GM18526 (cell line): Measurements from ENCODE around the gene TOGARAM2.

ENCODE experiments used
- POLR2A ChIP-seq: IDR thresholded peaks from 3 replicates; pipeline ENCODE4 v1.6.1; 2011; ENCODE audit not compliant: insufficient read length; ENCODE audit errors: extremely low read depth

Gene TOGARAM2

DNA sequence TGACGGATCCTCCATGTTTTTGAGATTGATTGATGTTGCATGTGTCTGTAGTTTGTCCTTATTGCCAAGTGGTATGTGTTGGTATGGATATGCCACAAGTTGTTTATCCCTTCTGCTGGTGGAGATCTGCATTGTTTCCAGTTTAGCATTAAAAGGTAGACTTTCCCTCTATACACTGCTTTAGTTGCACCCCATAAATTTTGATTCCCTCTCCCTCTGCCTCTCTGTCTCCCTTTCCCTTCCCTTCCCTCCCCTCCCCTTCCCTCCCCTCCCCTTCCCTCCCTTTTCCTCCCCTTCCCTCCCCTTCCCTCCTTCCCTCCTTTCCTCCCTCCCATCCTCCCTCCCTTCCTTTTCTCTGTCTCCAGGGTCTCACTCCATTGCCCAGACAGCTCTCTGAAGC, 18.6 kb upstream of the TOGARAM2 start:
- no peak for TF ChIP-seq POLR2A

GRCh38 chr2:28970464-28971160, 10.5 kb upstream of the TOGARAM2 start:
- TF ChIP-seq POLR2A = no peak

DNA sequence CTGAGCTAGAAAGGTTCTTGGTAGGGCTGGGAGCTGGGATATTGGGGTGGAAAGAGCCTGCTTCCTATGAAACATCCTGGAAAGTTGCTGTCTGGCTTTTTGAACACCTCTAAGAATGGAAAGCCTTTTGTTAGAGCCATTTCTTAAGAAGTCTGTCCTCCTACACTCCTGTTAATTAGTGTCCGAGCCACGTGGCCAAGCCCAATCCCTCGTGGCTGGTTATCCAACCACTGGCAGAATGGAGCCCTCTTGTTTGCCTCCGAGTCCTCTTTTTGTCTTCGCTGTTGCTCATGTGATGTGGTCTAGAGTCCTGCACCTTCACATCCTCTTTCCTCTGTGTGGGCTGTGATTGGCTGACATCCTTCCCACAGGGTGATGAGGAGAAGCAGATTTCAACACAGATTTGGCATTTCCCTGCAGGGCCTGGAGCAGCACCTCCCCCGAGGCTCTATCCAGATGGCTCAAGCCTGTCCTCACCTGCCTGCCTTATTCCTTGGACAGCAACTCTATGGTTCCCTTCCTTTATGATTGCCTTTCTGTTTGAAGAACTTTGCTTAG, 8.2 kb upstream of the TOGARAM2 start:
- TF ChIP-seq POLR2A = no peak

- TF ChIP-seq POLR2A = no peak
These were observed 6.8 kb upstream of the TOGARAM2 start for GRCh38 chr2:28974252-28974651.

DNA sequence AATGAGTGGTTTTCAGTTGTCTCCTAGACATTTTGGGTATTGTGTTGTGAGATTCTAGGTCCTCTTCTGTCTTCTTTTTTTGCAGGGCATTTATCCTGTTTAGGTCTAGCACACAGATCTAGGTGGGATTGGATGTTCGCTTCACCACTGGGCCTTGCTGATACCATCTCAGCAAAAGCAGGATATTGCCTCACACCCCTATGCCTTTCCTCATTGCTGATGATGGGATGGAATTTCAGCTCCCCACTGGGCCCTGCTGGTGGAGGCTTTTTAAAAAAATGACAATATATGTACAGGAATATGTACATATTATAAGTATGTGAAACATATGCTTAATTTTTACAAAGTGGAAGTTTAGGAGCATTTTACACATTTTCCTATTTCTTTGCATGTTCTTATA, 5.4 kb upstream of the TOGARAM2 start:
- no peak for TF ChIP-seq POLR2A

DNA sequence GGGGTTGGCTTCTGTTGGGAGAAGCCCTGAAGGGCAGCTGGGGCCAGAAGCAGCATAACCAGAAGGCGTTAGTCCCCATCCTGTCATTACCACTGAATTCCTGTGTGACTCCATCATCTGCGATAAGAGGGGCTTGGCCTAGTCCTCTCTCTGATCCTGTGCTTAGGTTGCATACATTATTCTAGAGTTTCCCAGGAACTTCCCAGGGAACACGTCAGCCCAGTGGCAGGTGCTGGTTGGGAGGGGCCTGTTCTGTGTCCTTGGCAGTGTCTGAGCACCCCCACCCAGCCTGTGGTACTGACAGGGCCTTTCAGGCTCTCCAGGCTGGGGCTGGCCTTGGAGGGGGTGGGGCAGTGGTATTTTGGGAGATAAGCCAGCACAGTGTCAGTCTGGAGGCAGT, 4.5 kb upstream of the TOGARAM2 start:
- no peak for TF ChIP-seq POLR2A

- no peak for TF ChIP-seq POLR2A
These were observed 3.8 kb upstream of the TOGARAM2 start for GRCh38 chr2:28977176-28977875.

DNA sequence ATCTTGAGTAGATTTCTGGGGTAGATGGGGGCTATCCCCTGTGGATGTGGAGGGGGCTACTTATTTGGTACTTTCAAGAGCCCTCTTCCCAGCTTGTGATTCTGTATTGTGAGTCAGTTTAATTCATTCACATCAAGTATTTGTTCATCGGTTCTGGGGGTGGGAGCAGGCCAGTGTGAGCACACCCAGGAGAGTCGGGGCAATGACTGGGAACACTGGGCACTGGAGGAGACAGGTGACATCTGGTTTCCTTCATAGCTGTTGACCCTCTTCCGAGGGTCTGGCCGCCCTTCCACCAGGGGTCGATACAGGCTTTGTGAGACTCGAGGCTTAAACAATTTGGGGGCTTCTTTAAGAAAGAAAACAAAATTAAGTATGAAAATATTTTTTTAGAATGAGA, 2.5 kb upstream of the TOGARAM2 start:
- TF ChIP-seq POLR2A = no peak

DNA sequence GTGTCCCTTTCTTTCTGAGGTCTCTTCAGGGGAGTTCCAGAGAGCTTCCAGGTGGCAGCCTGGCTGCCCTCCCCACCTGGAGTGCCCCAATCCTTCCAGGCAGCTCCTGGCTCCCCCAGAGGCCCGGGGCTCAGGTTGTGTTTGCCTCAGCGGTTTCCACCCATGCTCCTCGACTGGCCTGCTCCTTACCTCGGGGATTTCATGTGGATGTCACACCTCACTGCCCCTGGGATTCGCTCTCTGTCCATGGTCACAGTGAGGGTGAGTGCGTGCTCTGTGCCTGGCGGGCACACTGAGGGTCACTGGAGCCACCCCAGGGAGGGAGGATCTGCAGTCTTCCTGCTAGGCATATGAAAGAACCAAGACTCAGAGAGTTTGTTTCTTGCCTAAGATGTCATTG, 2.1 kb upstream of the TOGARAM2 start:
- TF ChIP-seq POLR2A = no peak

- no peak for TF ChIP-seq POLR2A
These were observed 1.3 kb upstream of the TOGARAM2 start for GRCh38 chr2:28979576-28980366.

- no peak for TF ChIP-seq POLR2A
These were observed 606 bp upstream of the TOGARAM2 start for GRCh38 chr2:28980368-28981015.

GRCh38 chr2:28981620-28982376, 700 bp downstream of the TOGARAM2 start:
- TF ChIP-seq POLR2A = no peak

GRCh38 chr2:28982381-28982950, 1.4 kb downstream of the TOGARAM2 start:
- TF ChIP-seq POLR2A = no peak

GRCh38 chr2:28986429-28986828, 5.3 kb downstream of the TOGARAM2 start:
- no peak for TF ChIP-seq POLR2A
